Left renal pelvis (tissue), 4 donors: ENCODE data around the gene FREM2. TPM values are rescaled to one million over a fixed set of nuclear protein-coding genes. Genes with fewer than 3 reads are reported as not detected.

Source experiments
- DNase-seq, 4 donors: peaks; one replicate each; pipeline ENCODE4 v3.0.0-alpha.2; 2013; ENCODE audit warnings: low read depth in 4 of 4, low spot score in 3 of 4
- polyA plus RNA-seq, 4 donors: library from polyadenylated mRNA; unstranded; fragments of 120-200 nt; gene quantifications; one replicate each; pipeline ENCODE4 v1.2.1, GENCODE V29; 2013; ENCODE audit not compliant: insufficient read length in 4 of 4

FREM2 gene
- polyA plus RNA-seq, 4 donors, result 2.4 to 49.8 (median 44.9) TPM

- no peak for DNase-seq
These were observed 196.9 kb downstream of the FREM2 start for GRCh38 chr13:38883783-38884182.

- no peak for DNase-seq
These were observed 201.4 kb downstream of the FREM2 start for GRCh38 chr13:38888309-38888708.

DNA sequence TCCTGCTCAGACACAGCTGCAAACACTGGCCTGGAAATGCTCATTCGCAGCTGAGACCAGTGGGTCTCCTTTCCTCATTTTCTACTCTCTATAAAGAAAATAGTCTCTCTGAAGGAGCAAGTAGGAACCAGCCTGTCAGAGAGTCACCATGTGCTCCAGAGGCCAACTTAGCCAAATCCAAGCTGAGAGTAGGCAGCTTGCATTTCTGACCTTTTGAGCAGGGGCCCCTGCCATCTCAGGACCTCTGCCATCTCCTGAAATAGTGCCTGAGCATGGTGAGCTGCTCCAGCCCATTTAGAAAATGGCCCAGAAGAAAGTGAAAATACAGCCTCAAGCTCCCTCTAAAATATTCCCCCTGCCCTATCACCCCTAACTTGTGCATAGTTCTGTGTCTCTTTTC lies 208.2 kb downstream of the FREM2 start:
- no peak for DNase-seq

- no peak for DNase-seq
These were observed 210.6 kb downstream of the FREM2 start for GRCh38 chr13:38897521-38897920.

GRCh38 chr13:38898481-38898880 lies 211.6 kb downstream of the FREM2 start:
- no peak for DNase-seq

- DNase-seq, result no peak
These were observed 212.7 kb downstream of the FREM2 start for GRCh38 chr13:38899571-38899970.

DNA sequence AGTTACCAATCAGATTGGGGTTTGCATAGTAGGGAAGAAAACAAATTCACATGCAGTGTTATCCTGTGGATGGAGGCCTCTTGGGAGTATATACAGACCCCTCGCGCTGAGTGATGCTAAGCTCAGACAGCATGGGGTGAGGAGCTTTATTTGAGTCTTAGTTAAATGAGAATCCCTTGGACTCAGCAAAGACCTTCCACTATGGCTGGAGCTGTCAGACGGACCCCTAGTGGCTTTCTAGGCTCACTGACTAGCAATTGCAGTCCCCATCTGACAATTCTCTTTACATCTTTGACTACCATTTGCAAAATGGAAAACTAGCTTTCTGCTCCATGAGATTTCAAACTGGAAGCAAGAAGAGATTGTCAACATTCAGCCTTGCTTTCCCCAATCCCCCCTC lies 213.3 kb downstream of the FREM2 start:
- DNase-seq, result no peak

GRCh38 chr13:38902551-38902950 lies 215.7 kb downstream of the FREM2 start:
- no peak for DNase-seq

DNA sequence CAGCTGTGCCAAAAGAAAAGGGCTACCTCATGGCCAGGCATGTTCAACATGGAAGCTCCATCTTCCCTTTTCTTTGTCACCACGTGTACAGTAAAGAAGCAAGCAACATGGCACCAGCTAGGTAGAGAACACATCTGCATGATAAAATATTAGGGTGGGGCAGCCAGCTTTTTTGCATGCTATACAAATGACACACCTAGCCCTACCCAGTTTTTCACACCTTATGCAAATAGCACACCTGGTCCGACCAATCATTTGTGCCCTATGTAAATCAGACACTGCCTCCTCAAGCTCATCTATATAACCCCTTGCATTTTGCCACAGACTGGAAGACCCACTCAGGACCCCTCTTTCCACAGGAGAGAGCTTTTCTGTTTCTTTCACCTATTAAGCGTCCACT lies 218.2 kb downstream of the FREM2 start:
- no peak for DNase-seq

DNA sequence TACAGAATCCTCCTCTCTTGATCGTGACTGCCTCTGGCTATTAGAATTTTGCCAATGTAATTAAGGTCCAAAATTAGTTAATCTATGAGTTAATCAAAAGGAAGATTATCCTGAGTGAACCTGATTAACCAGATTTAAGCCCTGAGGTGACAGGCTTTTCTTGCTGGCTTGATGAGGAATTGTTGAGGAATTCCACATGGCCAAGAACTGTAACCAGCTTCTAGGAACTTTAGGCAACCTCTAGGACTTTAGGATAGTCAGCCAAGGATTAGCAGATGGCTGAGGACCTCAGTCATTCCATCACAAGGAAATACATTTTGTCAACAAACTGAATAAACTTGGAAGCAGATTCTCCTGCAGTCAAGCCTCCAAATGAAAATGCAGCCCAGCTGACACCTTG lies 219.0 kb downstream of the FREM2 start:
- no peak for DNase-seq

DNA sequence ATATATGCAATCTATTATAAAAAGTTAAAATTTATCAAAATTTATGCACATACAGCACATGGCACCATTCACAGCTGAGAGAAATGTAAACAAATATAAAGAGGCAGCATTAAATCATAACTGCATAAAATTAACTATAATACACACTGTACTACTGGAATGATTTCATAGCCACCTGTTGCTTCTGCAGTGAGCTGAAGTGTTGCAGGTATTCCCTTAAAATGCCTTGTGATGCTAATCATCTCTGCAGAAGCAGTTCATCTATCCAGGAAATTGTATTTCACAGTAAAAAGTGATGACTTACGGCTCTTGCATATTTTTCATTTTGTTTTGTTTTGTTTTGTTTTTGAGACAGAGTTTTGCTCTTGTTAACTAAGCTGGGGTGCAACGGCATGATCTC lies 221.7 kb downstream of the FREM2 start:
- DNase-seq, result no peak

DNA sequence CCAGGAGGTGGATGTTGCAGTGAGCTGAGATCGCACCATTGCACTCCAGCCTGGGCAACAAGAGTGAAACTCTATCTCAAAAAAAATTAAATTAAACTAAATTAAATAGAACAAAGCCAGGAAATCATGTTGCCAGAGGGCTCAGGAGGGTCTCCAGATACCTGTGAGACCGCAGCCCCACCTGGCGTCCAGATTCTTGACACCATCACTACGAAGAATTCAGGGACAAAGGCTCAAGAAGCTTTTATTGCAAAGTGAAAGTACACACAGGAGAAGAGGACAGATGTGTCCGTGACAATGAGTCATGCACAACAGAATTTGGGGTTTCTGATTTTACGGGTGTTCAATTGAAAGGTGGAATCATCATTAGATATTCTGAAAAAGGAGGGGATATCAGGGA lies 227.2 kb downstream of the FREM2 start:
- no peak for DNase-seq

- DNase-seq, result no peak
These were observed 234.2 kb downstream of the FREM2 start for GRCh38 chr13:38921081-38921480.

GRCh38 chr13:38922170-38922569 lies 235.3 kb downstream of the FREM2 start:
- no peak for DNase-seq

- no peak for DNase-seq
These were observed 246.9 kb downstream of the FREM2 start for GRCh38 chr13:38933786-38934185.
